Astrocyte of the cerebellum (primary cell): ENCODE measurements around the gene LMF1.

ENCODE experiments used
- DNase-seq: peaks from one replicate; pipeline ENCODE4 v3.0.0-alpha.2; 2011; ENCODE audit warnings: low read depth
- H3K4me3 ChIP-seq: 2 replicates; pipeline ENCODE4 v1.5.1; 2011; ENCODE audit warnings: mild to moderate bottlenecking, low read depth, low read length, moderate library complexity
- in situ Hi-C: cut with HindIII; loops from 2 replicates; pipeline ENCODE4 v1.10.0; 2017; ENCODE audit warnings: low sequenced_read_pairs
- TF ChIP-seq, protein P1 (sequence below): IDR thresholded peaks from 2 replicates; pipeline ENCODE4 v1.5.1; 2012; ENCODE audit warnings: low read length, low read depth, moderate library complexity, mild to moderate bottlenecking; ENCODE audit errors: missing control alignments

Gene LMF1

GRCh38 chr16:856101-856500, 114.7 kb downstream of the LMF1 start:
- no peak overlapping the region for H3K4me3 ChIP-seq
- in situ Hi-C loops, result no loop called here
- TF ChIP-seq, protein P1, sequence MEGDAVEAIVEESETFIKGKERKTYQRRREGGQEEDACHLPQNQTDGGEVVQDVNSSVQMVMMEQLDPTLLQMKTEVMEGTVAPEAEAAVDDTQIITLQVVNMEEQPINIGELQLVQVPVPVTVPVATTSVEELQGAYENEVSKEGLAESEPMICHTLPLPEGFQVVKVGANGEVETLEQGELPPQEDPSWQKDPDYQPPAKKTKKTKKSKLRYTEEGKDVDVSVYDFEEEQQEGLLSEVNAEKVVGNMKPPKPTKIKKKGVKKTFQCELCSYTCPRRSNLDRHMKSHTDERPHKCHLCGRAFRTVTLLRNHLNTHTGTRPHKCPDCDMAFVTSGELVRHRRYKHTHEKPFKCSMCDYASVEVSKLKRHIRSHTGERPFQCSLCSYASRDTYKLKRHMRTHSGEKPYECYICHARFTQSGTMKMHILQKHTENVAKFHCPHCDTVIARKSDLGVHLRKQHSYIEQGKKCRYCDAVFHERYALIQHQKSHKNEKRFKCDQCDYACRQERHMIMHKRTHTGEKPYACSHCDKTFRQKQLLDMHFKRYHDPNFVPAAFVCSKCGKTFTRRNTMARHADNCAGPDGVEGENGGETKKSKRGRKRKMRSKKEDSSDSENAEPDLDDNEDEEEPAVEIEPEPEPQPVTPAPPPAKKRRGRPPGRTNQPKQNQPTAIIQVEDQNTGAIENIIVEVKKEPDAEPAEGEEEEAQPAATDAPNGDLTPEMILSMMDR, result no peak
- no peak for DNase-seq

GRCh38 chr16:855471-855870, 115.3 kb downstream of the LMF1 start:
- TF ChIP-seq, protein P1, result no peak
- no peak overlapping the region for H3K4me3 ChIP-seq
- in situ Hi-C loops, result no loop called here
- DNase-seq, result no peak

DNA sequence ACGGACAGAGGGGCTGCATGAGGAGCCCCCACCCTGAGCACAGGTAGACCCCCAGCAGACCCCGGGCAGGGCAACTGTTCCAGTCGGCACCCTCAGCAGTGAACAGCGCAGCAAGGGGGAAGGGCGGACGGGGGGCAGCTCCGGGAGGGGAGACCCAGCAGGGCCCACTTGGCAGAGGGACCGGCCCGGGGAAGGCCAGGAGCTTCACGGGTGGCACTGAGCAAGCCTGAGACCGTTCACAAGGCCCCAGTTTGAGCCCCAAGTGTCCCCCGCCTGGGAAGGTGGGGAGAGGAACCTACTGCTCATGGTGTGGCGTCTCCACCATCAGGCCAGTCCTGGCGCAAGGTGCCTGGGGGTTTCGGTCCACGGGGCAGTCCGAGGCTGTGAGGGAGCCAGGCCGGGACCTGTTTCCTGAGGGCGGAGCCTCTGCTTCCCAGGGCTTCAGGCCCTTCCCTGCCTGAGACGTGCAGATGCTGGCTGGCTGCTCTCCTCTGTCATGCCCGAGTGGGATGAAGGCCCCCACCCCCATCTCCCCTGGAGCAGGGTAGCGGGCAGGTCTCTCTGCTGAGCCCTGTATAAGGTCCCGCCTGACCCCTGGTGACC, 115.9 kb downstream of the LMF1 start:
- TF ChIP-seq, protein P1, result no peak
- no peak overlapping the region for H3K4me3 ChIP-seq
- DNase-seq, result no peak
- in situ Hi-C loops, result no loop called here

DNA sequence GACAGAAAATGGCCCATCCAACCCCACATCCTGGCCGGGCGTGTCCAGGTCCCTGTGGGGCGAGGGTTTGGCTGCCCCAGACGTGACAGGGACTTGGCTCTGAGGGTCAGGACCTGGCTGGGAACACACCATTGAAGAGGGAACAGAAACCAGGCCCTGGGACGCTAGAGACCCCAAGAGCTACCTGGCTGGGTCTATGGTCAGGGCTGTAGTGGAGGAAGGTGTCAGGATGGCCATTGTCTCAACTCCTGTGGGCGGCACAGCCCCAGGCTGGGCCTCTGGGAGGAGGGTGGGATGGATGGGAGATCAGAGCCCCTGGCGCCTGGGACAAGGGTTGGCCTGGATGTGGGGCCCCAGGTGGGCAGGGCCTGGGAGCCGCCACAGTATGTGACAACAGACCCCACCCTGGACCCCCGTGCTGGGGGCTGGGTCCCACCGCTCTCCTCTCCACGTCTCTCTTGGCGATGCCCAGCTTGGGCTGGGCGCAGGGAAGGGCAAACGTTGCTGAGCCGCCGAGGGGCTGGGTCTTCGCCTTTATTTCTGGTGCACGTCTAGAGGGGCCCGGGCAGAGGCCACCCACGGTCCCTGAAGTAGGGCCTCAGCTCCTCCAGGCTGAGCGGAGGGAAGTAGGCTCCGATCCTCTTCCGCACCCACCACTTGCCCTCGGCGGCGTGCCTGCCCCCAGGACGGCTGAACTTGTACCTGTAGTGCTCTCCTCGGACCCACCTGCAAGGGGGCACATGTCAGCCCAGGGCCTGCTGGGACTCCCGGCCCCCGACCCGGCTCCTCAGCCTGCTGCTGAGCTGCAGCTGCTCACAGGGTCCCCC, 116.6 kb downstream of the LMF1 start:
- no peak for DNase-seq
- in situ Hi-C loops, result no loop called here
- TF ChIP-seq, protein P1, result no peak
- H3K4me3 ChIP-seq, result no peak overlapping the region

DNA sequence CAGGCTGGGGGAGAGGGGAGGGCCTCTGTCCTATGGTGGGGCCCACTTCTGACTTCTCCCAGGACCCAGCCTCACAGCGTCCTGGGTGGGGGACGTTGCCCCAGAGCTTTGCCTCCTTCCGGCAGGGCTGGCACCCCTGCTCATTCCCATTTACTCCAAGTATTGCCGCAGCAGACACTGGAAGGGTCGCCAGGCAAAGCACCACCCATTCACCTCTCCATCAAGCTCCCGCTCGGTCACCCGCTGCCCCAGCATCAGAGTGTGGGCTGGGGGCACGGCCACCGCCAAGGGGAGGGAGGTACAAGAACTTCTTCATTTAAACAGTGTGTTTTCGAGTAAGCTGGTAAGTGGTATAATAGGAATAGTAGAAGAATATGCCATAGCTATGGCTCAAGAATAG, 117.5 kb downstream of the LMF1 start:
- TF ChIP-seq, protein P1, result no peak

DNA sequence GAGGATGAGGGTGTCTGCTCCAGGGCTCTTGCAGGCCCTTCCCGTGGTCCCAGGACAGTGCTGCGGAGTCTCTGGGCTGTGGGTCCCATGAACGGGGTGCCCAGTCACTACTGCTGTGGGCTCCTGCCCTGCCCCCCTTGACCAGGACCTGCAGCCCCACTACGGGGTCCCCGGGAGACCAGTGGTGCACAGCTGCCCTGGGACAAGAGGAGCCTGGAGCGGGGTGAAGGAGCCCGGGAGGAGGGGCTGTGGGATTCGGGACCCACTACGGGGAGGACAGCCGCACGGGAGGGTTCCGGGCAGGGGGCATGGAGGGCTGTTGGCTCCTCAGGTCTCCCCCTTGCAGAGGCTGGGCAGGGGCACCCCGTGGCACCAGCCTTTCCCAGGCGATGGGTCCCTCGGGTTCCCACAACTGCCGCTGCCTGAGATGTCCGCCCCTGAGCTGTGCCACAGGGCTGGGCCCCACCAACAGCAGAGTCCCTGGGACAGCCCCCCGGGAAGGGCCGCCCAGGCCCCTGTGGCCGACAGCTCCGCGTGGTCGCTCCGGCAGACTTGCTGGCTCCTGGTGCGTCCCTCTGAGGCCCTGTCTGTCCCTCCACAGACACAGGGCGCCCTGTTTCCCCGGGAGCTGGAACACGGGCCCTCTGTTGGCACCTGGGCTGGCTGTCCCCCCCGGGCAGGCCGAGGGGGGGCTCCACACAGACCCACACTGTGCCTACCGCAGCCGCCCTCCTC, 118.2 kb downstream of the LMF1 start:
- DNase-seq, result no peak
- TF ChIP-seq, protein P1, result no peak
- in situ Hi-C loops, result no loop called here
- no peak overlapping the region for H3K4me3 ChIP-seq

More for the DNA sequence above, 117.5 kb downstream of the LMF1 start:
- H3K4me3 ChIP-seq, result no peak overlapping the region
- in situ Hi-C loops, result no loop called here
- DNase-seq, result no peak
